Mucosa of descending colon (tissue), 3 donors: Measurements from ENCODE around the gene DEDD2. TPM values are rescaled to one million over a fixed set of nuclear protein-coding genes. Genes with fewer than 3 reads are reported as not detected.

Experiments
- ATAC-seq: fragments of 200-7000 bp; cut with Tn5 transposase; one replicate; pipeline ENCODE4 v1.9.1; 2020; ENCODE audit warnings: mild to moderate bottlenecking, moderate library complexity
- DNase-seq, 3 donors: peaks; one replicate each; pipeline ENCODE4 v3.0.0-alpha.2; 2020
- H3K36me3 ChIP-seq: fragments of 200-600 bp; one replicate; pipeline ENCODE4 v1.8.0; 2021; ENCODE audit warnings: low read depth, mild to moderate bottlenecking
- H3K4me1 ChIP-seq: fragments of 200-600 bp; one replicate; pipeline ENCODE4 v1.8.0; 2021; ENCODE audit warnings: low read depth, mild to moderate bottlenecking
- H3K4me3 ChIP-seq: fragments of 200-600 bp; one replicate; pipeline ENCODE4 v1.8.0; 2021; ENCODE audit warnings: mild to moderate bottlenecking
- H3K9me3 ChIP-seq: fragments of 200-600 bp; one replicate; pipeline ENCODE4 v1.8.0; 2021; ENCODE audit warnings: mild to moderate bottlenecking
- intact Hi-C, 2 donors: fragments of 100-400 bp; cut with DNase I in 1 of 2; cut with micrococcal nuclease in 1 of 2; formaldehyde crosslinking; loops; one replicate each; pipeline versions ENCODE4 v1.11.0 to v1.11.1; 2022; cut with DNase I, micrococcal nuclease
- total RNA-seq, 3 donors: library from RNA; stranded (reverse); fragmentation: NEBNext Ultra II Directional in 2 of 3; extraction: Animal tissue kit (Norgen Biotek cat#: 25700) in 2 of 3; gene quantifications; one replicate each; pipeline versions ENCODE4 v1.2.1 to v1.2.4, GENCODE V29; 2021 to 2023
- TF ChIP-seq, protein P1 (sequence below): fragments of 200-600 bp; IDR thresholded peaks from one replicate; pipeline ENCODE4 v1.8.0; 2022; ENCODE audit warnings: antibody characterized with exemption, mild to moderate bottlenecking
- donor health status: DM: no; HTN: no; CAD: no; lungs with moderate emphysema.
- donor health status: DM: no; HTN: no; CAD: no.
- donor health status: DM: no; HTN: yes; CAD: no.

Gene DEDD2
- total RNA-seq, 3 donors from 2014 or later: 28.0 to 40.1 (median 35.7) TPM

GRCh38 chr19:42153672-42154433 is 63.6 kb downstream of the DEDD2 start:
- DNase-seq (no peak), ATAC-seq (no peak)
- H3K4me3 ChIP-seq: no peak overlapping the region
- no peaks in the 10 kb centered on the region for H3K4me1 ChIP-seq
- H3K36me3 ChIP-seq: no peaks in the 10 kb centered on the region
- H3K9me3 ChIP-seq: no peaks in the 10 kb centered on the region
- TF ChIP-seq, protein P1, sequence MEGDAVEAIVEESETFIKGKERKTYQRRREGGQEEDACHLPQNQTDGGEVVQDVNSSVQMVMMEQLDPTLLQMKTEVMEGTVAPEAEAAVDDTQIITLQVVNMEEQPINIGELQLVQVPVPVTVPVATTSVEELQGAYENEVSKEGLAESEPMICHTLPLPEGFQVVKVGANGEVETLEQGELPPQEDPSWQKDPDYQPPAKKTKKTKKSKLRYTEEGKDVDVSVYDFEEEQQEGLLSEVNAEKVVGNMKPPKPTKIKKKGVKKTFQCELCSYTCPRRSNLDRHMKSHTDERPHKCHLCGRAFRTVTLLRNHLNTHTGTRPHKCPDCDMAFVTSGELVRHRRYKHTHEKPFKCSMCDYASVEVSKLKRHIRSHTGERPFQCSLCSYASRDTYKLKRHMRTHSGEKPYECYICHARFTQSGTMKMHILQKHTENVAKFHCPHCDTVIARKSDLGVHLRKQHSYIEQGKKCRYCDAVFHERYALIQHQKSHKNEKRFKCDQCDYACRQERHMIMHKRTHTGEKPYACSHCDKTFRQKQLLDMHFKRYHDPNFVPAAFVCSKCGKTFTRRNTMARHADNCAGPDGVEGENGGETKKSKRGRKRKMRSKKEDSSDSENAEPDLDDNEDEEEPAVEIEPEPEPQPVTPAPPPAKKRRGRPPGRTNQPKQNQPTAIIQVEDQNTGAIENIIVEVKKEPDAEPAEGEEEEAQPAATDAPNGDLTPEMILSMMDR: no peak
- intact Hi-C loops: no loop called here

- H3K36me3 ChIP-seq: no peaks in the 10 kb centered on the region
- no peaks in the 10 kb centered on the region for H3K4me1 ChIP-seq
- no peak for DNase-seq
- H3K4me3 ChIP-seq: no peak overlapping the region
- ATAC-seq: no peak
- H3K9me3 ChIP-seq: no peaks in the 10 kb centered on the region
- intact Hi-C loops: no loop called here
- TF ChIP-seq, protein P1: no peak
These were observed 64.4 kb downstream of the DEDD2 start for GRCh38 chr19:42152910-42153671.

- ATAC-seq (no peak), DNase-seq (no peak)
- H3K4me3 ChIP-seq: no peak overlapping the region
- no peaks in the 10 kb centered on the region for H3K36me3 ChIP-seq
- H3K4me1 ChIP-seq: no peaks in the 10 kb centered on the region
- TF ChIP-seq, protein P1: no peak
- no peaks in the 10 kb centered on the region for H3K9me3 ChIP-seq
- intact Hi-C loops: no loop called here
These were observed 65.4 kb downstream of the DEDD2 start for GRCh38 chr19:42151782-42152684.

- Histone ChIP-seq H3K9me3 (no peaks in the 10 kb centered on the region), H3K36me3 (no peaks in the 10 kb centered on the region), H3K4me1 (no peaks in the 10 kb centered on the region), H3K4me3 (no peak overlapping the region)
- no peak for DNase-seq
- ATAC-seq: no peak
- intact Hi-C loops: no loop called here
- TF ChIP-seq, protein P1: no peak
These were observed 66.5 kb downstream of the DEDD2 start for GRCh38 chr19:42150911-42151361.

- DNase-seq (no peak), ATAC-seq (no peak)
- Histone ChIP-seq H3K9me3 (no peaks in the 10 kb centered on the region), H3K4me1 (no peaks in the 10 kb centered on the region), H3K4me3 (no peak overlapping the region), H3K36me3 (no peaks in the 10 kb centered on the region)
- intact Hi-C loops: no loop called here
- TF ChIP-seq, protein P1: no peak
These were observed 67.1 kb downstream of the DEDD2 start for GRCh38 chr19:42150364-42150763.
